GM18498 (cell line): ENCODE measurements around the gene CEACAM4.
"Not testable (repeated sequence)": the region's sequence is repeated elsewhere in the genome, so short reads cannot be mapped to it uniquely, and the experiment has no call there.

Source experiments
- ATAC-seq: cut with Tn5 transposase; IDR thresholded peaks from one replicate; pipeline ENCODE4 v1.9.1; 2021; ENCODE audit warnings: mild to moderate bottlenecking, moderate library complexity; ENCODE audit not compliant: unreplicated experiment

The CEACAM4 gene

DNA sequence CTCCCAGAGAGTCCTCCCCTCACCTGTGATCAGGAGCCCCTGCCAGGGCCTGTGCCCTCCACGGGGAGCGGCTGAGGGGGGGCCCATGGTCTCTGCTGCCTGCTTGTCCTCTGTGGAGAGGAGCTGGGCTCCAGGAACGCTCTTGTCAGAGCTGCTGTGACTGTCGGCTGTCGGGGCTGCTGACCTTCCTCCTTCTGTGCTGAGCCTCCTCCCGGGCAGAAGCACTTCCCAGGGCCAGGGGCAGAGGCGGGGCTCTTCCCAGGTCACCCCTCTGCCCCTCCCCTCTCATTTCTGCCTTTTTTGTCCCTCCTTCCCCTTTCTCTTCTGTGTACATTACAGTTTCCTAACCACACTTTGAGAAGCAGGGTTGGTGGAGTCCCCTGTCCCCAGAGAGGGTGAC is at the start of gene CEACAM4:
Gene CEACAM4, minus strand, starts transcription at position 198 of the 400 bp plus-strand sequence. Its CDS starts 111 bp downstream, at position 87.
- no peak for ATAC-seq

DNA sequence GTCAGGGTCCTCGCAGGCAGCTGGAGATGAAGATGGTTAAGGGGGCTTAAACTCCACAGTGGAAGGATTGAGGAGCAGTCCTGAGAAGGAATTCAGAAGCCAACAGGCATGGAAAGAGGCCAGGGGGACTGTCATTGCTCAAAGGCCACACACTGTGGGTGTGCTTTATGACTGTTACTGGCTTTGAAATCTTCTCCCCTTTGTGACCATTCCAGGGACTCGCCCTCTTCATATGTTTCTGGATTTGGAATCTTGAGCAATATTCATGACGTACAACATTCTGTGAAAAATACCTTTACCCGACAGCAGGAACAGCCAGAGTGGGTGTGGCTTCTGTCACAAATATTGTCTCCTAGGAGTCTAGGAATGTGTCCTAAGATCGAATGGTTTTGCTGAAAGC is 44.6 kb upstream of the CEACAM4 start:
- no peak for ATAC-seq

DNA sequence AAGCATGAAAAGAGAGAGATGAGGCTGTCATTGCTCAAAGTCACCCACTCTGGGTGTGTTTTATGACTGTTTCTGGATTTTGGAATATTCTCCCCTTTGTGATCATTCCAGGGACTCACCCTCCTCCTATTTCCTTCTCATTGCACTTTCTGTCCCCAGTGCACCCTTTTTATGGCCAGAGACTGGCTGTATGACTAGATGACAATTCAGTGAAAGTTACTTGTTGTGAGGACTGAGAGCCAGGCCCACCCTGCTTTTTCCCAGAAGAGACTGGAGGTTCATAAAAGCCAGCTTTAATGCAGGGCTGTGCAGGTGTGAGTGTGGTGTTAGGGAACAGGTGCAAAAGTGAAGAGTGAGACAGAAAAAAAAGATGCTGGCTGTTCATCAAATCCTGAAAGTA is 43.9 kb upstream of the CEACAM4 start:
- ATAC-seq, result no peak

DNA sequence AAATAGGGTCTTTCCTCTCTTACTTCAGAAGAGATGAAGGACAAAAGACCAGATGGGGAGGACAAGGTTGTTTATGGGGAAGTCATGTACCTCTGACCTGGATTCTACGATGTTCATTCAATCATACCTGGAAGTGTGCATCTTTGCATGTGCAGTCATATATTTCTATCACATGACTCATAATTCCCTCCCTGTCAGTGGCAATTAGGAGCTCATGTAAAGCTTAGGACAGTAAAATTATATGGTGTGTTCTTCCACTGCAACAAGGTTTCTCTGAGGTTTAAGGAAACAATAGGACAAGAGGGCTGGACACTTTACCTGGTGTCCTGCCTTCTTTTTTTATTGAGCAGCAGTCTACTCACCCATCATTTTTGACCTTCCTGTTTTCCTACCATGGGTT is 41.4 kb upstream of the CEACAM4 start:
- ATAC-seq, result no peak

DNA sequence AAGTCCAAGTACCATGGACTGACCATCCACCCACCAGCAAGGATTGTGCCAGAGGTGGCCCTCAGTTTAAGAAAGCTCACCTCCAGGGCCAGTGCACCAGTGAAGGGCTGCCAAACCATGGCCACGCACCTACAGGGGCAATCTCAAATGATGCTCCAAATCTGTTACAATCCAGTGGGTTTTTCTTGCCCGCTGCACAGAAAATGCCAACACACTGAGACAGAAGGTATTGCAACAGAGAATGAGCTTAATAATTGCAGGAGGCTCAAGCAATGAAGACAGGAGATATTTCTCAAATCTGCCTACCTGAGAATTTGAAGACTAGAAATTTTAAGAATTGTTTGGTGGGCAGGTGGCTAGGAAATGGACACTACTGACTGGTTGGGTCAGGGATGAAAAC is 39.2 kb upstream of the CEACAM4 start:
- ATAC-seq, result no peak

DNA sequence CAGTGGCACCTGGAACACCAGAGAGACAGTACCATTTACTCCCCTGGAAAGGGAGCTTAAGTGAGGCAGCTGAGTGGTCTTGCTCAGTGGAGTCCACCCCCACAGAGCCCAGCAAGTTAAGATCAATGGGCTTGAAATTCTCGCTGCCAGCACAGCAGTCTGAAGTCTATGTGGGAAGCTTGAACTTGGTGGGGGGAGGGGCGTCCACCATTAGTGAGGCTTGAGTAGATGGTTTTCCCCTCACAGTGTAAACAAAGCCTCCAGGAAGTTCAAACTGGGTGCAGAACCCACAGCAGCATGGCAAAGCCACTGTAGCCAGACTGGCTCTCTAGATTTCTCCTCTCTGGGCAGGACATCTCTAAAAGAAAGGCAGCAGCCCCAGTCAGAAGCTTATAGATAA is 30.3 kb upstream of the CEACAM4 start:
- no peak for ATAC-seq

DNA sequence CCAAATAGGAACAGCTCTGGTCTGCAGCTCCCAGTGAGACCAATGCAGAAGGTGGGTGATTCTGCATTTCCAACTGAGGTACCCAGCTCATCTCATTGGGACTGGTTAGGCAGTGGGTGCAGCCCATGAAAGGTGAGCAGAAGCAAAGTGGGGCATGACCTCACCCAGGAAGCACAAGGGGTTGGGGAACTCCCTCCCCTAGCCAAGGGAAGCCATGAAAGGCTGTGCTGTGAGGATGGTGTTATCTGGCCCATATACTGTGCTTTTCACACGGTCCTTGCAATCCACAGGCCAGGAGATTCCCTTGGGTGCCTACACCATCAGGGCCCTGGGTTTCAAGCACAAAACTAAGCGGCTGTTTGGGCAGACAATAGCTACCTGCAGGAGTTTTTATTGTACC is 29.9 kb upstream of the CEACAM4 start:
- ATAC-seq, result not testable (repeated sequence)

DNA sequence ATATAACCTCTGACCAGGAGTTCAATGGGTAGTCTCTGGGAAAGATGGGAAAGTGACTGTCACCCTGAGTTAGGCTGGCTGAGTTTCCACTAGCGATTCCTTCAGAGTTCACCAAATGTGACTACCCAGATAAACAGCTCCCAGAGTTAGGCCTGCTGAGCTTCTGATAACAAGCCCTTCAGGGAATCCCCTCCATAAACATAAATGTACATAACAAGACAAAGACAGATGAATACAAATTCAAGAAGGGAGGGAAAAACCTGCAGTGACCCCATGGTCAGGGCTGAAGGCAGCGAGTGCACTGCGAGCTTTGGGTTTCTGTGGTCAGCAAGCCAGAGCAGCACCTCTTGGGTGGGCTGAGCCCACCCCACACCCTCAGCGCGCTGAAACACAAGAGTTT is 25.4 kb upstream of the CEACAM4 start:
- ATAC-seq, result no peak

DNA sequence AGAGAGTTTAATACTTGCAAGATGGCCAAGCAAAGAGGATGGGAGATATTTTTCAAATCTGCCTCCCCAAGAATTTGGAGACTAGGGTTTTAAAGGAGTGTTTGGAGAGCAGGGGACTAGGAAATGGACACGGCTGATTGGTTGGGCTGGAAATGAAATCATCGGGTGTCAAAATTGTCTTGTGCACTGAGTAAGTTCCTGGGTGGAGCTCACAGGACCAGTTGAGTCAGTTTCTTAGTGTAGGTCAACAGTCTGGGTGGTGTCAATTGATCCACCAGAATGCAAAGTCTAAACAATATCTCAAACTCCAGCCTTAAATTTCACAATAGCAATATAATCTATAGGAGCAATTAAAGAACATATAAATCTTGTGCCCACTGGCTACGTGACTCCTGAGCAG is 23.0 kb upstream of the CEACAM4 start:
- no peak for ATAC-seq

DNA sequence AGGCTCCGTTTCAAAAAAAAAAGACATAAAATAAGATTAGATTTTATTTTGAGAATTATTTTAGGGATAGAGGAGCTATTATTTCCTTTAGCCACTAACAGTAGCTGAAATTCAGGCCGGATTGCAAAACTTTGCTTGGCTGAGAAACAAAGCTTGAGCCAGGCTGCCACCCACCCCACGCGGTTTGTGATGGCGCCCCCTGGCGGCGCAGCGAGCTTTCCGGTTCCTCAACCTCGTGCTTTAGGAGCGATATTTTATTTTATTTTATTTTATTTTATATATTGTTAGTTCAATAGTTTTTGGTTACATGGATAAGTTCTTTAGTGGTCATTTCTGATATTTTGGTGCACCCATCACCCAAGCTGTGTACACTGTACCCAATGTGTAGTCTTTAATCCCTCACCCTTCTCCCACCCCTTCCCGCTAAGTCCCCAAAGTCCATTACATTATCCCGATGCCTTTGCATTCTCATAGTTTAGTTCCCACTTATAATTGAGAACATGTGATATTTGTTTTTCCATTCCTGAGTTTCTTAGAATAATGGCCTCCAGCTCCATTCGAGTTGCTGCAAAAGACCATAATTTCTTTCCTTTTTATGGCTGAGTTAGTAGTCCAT is 19.8 kb upstream of the CEACAM4 start:
- ATAC-seq, result no peak

DNA sequence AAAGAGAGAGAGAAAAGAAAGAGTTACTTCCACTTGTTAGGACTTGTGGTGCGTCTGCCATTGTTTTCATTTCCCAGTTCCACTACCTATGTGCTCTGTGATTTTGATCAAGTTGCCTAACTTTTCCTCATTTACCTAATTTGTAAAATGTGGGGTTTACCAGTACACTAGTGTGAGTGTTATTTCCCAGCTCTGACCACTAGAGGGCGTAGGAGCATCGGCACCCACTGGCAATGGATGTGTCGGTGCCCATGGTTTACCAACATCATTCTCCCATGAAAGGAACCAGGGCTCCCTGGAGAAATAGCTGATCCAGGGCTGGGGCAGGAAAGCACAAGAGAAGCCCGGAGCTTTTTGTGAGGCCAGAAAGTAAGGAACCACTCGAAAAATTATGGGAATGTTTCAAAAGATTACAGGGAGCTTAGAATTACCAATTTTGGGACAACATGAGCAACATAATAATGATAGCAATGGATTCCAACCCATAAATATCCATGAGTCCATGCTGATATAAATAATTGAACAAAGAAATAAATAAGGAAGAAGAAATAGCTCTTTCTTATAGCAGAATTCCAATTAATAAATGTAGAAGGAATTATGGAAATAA is 15.1 kb upstream of the CEACAM4 start:
- ATAC-seq, result no peak

DNA sequence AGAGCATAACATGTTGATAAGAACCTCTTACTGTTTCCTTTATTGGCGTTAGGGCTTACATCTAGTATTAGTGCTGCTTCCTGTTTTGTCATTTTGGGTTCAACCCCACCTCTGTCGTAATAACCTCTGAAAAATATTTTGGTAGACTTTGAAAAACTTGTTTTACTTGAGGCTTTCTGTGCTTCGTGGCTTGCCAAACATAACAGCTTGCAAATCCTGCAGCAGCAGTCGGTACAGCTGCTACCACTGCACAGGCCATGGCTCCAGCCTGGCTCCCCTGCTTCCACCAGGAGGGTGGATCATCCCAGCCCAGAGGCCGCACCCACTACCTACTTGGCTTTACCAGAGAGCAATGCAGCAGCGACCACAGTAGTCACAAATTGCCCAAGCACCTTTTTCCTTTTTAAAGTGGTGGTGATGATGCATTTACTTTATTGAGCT is 11.8 kb upstream of the CEACAM4 start:
- no peak for ATAC-seq

DNA sequence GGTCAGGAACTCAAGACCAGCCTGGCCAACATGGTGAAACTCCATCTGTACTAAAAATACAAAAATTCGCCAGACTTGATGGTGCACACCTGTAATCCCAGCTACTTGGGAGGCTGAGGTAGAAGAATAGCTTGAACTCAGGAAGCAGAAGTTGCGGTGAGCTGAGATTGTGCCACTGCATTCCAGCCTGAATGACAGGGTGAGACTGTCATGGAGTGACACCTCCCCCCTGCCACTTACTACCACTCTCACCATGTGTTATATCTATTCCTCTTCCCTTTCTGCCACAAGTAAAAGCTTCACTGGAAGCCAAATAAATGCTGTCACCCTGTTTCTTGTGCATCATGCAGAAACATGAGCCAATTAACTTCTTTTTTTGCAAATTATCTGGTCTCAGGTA is 10.6 kb upstream of the CEACAM4 start:
- no peak for ATAC-seq

DNA sequence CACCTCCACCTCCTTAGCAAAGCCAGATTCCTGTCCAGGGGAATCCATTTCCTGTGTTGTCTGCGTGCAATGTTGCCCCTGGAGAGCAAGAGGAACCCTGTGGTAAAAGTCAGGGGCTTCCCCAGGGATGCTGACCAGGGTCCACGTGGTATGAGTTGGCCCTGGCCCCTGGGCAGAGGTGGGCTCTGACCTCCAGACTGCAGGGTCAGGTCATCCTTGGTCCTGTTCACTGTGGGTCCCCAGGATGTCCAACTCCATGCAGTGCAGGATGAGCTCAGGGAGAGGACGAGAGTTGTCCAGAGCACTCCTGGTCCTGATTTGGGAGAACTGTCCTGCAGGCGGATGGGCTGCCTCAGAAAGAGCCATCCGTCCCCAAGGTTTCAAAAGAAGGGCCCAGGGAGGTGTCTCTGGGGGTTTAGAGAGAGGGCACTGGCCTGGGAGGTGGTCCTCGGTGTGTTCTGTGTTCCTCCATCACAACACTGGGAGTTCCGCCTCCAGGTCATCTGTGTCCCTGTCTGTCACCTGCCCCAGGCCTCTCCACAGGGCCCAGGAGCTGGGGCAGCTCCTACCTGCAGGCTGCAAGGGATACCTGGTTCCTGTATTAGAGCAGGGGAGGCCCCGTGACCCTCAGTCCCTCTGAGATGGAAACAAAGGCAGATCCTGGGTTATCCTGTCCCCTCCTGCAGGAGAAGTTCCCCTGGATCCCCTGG is 1.2 kb upstream of the CEACAM4 start:
- ATAC-seq, result no peak

DNA sequence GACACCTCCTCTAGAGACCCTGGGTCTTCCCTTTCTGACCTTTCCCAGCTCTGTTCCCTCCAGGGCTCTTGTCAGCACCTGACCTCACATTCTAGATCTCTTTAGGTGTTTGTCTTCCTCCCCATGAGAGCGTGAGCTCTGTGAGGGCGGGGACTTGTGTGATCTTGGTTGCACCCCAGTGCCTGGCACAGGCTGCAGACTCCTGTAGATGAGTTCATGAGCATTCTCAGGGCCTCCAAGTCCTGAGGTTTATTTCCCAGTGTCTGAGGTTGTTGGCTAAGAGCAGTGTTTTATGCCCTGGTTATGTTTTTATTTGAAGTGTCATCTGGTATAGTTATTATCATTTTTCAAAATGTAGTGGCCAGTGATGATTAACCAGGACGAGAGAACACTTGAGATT is 596 bp downstream of the CEACAM4 start:
- ATAC-seq, result no peak

DNA sequence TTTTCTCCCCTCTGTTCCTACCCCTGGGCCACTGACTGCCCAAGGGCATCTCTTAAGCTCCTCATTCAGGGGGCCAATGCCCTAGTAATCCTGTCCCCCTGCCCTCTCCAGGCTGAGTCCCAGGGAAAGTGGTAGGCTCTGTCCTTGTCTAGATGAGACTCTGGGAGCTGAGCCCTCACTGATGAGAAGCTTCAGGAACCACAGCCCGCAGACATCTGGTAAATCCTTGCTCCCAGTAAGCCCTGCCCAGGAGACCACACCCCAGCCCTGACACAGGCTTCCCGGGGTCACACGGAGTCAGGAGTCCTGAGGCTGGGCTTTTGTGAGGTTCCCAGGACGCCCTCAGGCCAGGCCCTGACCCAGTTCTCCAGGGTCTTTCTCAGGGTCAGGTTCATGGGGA is 1.9 kb downstream of the CEACAM4 start:
- no peak for ATAC-seq

DNA sequence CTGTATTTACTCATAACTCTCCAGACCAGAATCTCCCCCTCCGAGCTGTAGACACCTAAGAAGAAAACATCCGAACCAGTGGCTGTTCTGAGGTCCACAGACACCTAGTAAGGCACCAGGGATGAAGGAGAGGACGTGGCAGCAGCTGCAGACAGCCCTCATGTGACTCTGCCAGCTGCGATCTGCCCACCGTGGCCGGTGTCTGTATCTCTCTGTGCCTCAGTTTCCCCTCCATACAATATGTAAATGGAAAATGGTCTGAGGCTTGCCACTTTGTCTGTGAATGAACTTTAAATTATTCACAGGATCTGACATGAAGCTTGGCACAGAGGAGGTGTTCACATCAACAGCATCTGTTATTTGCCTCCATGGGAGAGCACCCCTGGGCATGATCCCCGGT is 2.4 kb downstream of the CEACAM4 start:
- ATAC-seq, result no peak

DNA sequence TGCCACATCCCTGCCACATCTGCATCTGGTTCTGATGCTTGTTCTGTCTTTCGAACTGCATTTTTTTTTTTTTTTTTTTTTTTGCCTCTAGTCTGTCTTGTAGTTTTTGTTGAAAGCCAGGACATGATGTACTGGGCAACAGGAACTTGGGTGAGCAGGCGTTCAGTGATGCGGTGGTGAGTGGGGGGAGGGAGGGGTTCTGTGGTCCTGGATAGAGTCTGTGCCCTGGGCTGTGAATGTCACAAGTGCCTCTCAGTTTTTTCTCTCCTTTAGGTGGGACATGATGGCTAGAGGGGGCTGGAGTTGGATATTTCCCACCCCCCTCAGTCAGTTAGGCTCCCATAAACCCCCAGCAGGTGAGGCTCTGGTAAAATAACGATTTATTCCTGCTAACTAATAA is 3.5 kb downstream of the CEACAM4 start:
- no peak for ATAC-seq

DNA sequence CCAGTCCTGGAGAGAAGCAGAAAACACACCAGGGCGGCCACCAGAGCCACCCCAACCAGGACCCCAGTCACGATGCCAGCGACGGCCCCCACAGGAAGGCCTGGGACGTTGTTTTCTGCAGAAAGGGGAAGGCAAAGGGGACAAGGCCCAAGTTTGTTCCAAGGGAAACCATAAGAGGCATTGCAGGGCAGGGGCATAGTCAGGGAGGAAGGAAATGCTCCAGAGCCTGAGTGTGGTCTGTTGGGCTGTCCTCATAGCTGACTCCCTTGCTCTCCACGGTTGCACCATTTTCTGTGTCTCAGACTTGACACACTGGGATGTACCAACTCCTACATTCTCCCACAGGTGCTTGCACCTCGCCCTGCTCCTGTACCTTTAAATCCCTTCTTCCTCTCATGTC is 5.2 kb downstream of the CEACAM4 start:
- ATAC-seq, result no peak

DNA sequence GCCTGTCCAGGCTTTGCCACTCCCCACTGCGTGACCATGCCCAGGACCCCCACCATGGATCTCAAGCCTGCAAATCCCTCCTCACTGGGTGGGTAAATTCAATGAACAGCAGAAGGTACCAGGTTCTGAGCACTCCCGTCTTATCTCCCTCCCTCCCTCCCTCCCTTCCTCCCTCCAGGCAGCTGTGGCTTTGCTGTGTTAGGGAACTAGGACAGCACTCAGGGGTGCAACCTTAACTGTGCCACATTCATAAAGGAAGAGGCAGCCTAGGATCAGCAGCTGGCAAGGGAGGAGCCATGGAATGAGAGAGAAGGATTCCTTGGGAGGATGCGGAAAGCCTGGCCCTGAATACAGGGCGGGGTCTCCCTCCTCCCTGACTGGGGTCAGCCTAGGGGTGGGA is 5.6 kb downstream of the CEACAM4 start:
- ATAC-seq, result no peak

DNA sequence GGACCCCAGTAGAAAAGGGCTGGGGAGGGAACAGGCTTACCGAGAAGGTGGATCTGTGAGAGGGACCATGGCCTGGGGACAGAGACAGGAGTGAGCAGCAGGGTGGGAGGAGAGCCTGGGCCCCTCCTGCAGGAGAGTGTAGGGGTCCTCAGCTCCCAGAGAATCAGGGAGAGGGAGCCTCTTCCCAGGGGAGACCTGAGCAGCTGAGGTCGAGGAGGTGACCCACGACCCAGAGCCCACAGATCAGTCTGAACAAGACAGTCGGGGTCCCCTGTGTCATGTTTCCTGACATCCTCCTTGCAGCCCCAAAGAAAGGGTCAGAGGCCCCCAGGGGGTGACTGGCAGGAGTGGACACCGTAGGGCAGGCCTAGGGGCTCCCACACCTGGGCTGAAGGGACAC is 6.7 kb downstream of the CEACAM4 start:
- ATAC-seq, result no peak

DNA sequence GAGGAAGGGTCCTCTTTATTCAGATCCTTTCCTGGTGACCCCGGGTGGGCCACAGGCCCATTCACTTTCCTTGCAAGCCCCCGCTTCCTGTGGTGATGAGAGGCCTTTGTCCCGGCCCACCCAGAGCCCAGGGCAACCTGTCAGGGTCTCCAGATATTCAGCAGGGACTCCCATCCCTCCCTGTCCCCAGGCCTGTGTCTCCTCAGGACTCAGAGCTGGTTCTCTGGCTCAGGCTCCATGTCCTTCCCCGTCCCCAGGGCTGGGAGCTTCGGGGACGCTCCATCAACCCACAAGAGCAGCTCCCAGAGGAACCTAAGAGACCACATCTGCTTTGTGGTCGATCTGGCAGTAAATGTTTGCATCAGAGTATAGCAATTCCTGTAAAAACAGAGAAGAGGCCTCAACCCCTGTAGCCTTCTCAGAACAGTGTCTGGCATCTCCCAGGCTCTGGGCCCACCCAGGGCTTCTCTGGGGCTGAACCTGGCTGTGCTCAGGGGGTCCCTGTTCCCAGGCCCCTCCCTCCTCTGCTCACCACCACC is 7.8 kb downstream of the CEACAM4 start:
- no peak for ATAC-seq
